Osteocyte (in vitro differentiated cells): ENCODE results near the gene HS6ST1. TPM values are rescaled to one million over a fixed set of nuclear protein-coding genes. Genes with fewer than 3 reads are reported as not detected.
A peak's percentile ranks its signal among the peaks of the same experiment; 100 is the strongest.

Experiments used
- DNase-seq: peaks from one replicate; pipeline ENCODE4 v3.0.0; 2021; ENCODE audit warnings: mixed read lengths; ENCODE audit not compliant: unreplicated experiment; ENCODE audit errors: extremely low spot score
- H3K27ac Mint-ChIP-seq: one replicate; pipeline ENCODE4 v1.8.0; 2021; ENCODE audit warnings: mild to moderate bottlenecking, mixed read lengths; ENCODE audit not compliant: unreplicated experiment
- H3K27me3 Mint-ChIP-seq: one replicate; pipeline ENCODE4 v1.8.0; 2021; ENCODE audit warnings: mixed read lengths; ENCODE audit not compliant: unreplicated experiment
- H3K36me3 Mint-ChIP-seq: one replicate; pipeline ENCODE4 v1.8.0; 2021; ENCODE audit warnings: mixed read lengths; ENCODE audit not compliant: unreplicated experiment
- H3K4me1 Mint-ChIP-seq: one replicate; pipeline ENCODE4 v1.8.0; 2021; ENCODE audit warnings: mixed read lengths; ENCODE audit not compliant: unreplicated experiment
- H3K4me3 Mint-ChIP-seq: one replicate; pipeline ENCODE4 v1.8.0; 2021; ENCODE audit warnings: mild to moderate bottlenecking, moderate library complexity, mixed read lengths; ENCODE audit not compliant: unreplicated experiment
- H3K9me3 Mint-ChIP-seq: one replicate; pipeline ENCODE4 v1.8.0; 2021; ENCODE audit warnings: mixed read lengths; ENCODE audit not compliant: unreplicated experiment
- CTCF ChIP-seq: fragments of 200-600 bp; sonication (generic); IDR thresholded peaks from 2 replicates; pipeline ENCODE4 v1.5.0; 2021; ENCODE audit warnings: antibody characterized with exemption, mild to moderate bottlenecking, moderate library complexity
- total RNA-seq: library from RNA; stranded (reverse); gene quantifications from 2 replicates; pipeline ENCODE4 v1.2.1, GENCODE V29; 2021

HS6ST1 gene
- total RNA-seq, 1 donor from 2014 or later = 43.0 TPM

GRCh38 chr2:128308284-128308731 is 10.4 kb downstream of the HS6ST1 start:
- H3K4me1 Mint-ChIP-seq = peaks cover 71% of the 10 kb centered on the region
- H3K27me3 Mint-ChIP-seq = no peaks in the 10 kb centered on the region
- H3K27ac Mint-ChIP-seq = no peak overlapping the region
- no peak for TF ChIP-seq CTCF
- no peak for DNase-seq
- no peaks in the 10 kb centered on the region for H3K36me3 Mint-ChIP-seq
- no peaks in the 10 kb centered on the region for H3K9me3 Mint-ChIP-seq
- H3K4me3 Mint-ChIP-seq = no peak overlapping the region

- H3K27me3 Mint-ChIP-seq = no peaks in the 10 kb centered on the region
- H3K9me3 Mint-ChIP-seq = no peaks in the 10 kb centered on the region
- H3K36me3 Mint-ChIP-seq = no peaks in the 10 kb centered on the region
- H3K4me1 Mint-ChIP-seq = peaks cover 73% of the 10 kb centered on the region
- H3K4me3 Mint-ChIP-seq = no peak overlapping the region
- H3K27ac Mint-ChIP-seq = no peak overlapping the region
- no peak for DNase-seq
- TF ChIP-seq CTCF = no peak
Observed at GRCh38 chr2:128307595-128307994, 11.1 kb downstream of the HS6ST1 start.

- Mint-ChIP-seq H3K9me3 (no peaks in the 10 kb centered on the region), H3K27ac (peak overlapping the region; percentile 34), H3K4me1 (peaks cover 75% of the 10 kb centered on the region), H3K36me3 (no peaks in the 10 kb centered on the region), H3K27me3 (no peaks in the 10 kb centered on the region), H3K4me3 (no peak overlapping the region)
- DNase-seq = no peak
- no peak for TF ChIP-seq CTCF
Observed at GRCh38 chr2:128306931-128307460, 11.7 kb downstream of the HS6ST1 start.

GRCh38 chr2:128306081-128306930 is 12.4 kb downstream of the HS6ST1 start:
- Mint-ChIP-seq H3K9me3 (no peaks in the 10 kb centered on the region), H3K4me3 (peak overlapping the region; percentile 38), H3K4me1 (peaks cover 81% of the 10 kb centered on the region), H3K36me3 (no peaks in the 10 kb centered on the region), H3K27ac (peak overlapping the region; percentile 86), H3K27me3 (no peaks in the 10 kb centered on the region)
- DNase-seq = no peak
- peak; percentile 29 for TF ChIP-seq CTCF

- H3K27me3 Mint-ChIP-seq = no peaks in the 10 kb centered on the region
- peak overlapping the region; percentile 86 for H3K27ac Mint-ChIP-seq
- H3K9me3 Mint-ChIP-seq = no peaks in the 10 kb centered on the region
- H3K4me3 Mint-ChIP-seq = no peak overlapping the region
- H3K36me3 Mint-ChIP-seq = no peaks in the 10 kb centered on the region
- DNase-seq = no peak
- no peak for TF ChIP-seq CTCF
- peaks cover 83% of the 10 kb centered on the region for H3K4me1 Mint-ChIP-seq
Observed at GRCh38 chr2:128305555-128306080, 13.1 kb downstream of the HS6ST1 start.
